CD4-positive, alpha-beta T cell treated with Interleukin-10 for 1 hour (primary cell): ENCODE measurements around the gene STAG1.

Experiments
- DNase-seq: peaks from one replicate; pipeline ENCODE4 v3.0.0-alpha.2; 2020

Gene STAG1

DNA sequence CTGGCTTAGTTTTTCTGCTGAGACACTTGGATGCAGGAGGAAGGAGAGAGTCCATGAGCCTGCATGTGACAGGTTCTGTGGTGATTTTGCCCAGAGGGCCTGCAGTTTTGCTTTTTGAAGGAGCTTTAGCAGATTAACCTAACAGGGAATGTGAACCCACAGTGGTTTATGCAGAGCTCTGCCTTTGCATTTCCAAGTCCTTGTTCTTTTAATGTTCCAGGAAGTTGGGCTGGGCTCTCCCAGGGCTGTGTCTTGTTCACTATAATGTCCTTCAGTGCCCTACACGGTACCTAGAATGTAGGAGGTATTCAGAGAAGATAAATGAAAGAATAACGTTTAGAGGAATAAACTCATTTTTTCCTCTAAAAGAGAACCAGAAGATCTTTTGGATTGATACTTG is 451.7 kb downstream of the STAG1 start:
- no peak for DNase-seq

DNA sequence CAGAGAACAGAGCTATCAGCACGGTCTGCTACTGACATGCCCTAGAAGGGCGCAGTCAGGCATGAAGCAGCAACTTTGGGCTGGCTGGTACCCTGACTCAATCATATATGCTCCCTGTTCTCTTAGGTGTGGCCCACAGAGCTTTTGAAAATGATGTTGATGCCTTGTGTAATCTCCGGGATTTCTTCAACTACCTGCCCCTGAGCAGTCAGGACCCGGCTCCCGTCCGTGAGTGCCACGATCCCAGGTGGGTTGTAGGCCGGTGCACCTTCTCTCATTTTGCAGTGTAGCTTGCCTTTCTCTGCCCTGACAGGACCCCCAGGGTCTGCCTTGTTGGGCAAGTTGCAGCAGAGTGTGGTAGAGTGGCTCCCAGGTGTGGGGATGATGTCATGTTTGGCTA is 454.4 kb downstream of the STAG1 start:
- no peak for DNase-seq

DNA sequence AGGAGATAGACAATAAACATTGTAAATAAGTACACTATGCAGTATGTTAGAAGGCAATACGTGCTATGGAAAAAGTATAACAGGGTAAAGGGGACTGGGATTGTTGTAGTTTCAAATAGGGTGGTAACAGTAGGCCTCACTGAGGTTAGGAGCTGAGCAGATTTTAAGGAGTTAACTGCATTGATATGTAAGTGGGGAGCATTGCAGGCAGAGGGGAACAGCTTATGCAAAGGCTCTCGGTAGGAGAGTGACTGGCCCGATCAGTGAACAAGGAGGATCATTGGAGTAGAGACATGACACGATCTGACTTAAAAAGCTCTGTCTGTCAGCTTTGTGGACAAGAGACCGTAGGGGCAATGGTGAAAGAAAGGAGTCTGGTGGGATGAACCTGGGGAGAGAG is 455.2 kb downstream of the STAG1 start:
- no peak for DNase-seq

DNA sequence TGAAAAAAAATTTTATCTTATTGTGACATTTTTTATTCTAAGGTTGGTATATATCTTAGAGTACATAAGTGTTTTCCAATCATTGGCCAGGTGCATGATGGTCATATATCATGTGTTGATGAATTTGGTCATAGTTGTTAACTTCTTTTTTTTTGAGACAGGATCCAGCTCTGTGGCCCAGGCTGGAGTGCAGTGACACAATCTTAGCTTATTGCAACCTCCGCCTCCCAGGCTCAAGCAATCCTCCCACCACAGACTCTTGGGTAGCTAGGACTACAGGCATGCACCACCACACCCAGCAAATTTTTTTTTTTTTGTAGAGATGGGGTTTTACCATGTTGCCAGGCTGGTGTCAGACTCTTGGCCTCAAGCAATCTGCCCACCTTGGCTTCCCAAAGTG is 458.0 kb downstream of the STAG1 start:
- DNase-seq, result no peak

DNA sequence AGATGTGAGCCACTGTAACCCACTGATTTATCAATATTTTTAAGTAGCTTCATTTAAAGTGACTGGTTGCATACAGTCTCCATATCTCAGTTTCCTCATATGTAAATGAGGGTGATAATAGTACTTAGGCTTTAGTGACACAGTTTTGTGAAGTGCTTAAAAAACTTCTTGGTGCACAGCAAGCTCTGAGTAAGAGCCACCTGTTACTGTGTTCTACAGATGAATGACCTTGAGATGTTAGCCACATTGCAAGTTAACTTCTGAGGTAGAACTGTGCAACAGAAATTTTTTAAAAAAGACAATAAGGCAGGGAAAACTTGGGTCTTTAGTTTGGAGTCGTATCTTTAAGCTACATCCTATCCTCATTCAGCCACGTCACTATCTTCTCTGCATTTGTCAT is 458.9 kb downstream of the STAG1 start:
- DNase-seq, result no peak

DNA sequence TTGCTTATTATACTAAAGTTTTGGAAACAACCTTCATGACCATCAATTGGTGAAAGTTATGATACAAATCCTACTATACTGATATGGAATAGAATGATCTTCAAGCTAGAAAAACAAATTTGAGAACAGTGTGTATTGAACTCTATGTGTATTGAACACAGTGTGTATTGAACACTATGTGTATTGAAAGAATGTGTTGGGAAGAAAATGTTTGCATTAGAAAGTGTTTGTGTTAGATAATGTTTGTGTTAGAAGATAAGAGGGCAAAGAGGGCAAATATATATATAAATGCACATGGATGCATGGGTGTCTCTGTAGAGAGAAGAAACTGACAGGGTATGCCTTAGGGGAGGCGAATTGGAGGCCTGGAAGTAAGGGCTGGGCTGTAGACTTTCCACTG is 459.7 kb downstream of the STAG1 start:
- no peak for DNase-seq

DNA sequence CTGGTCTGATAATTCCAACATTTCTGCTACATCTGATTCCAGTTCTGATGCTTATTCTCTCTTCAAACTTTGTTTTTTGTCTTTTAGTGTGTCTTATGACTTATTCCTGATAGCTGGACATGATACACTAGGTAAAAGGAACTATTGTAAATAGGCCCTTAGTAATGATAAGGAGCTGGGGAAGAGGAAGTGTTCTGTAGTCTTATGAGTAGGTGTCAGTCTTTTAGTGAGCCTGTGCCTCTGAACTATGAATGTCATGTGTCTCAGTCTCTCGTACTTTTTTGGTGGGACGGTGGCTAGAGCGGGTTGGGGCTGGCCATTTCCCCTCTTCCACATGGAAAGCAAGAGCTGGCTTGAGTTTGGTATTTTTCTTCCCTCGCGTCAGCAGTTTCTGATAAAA is 460.9 kb downstream of the STAG1 start:
- no peak for DNase-seq
